ENCODE measurements around the gene CNTN4.

GRCh38 chr3:2870724-2871333 is 772.2 kb downstream of the CNTN4 start:
- TF ChIP-seq CTCF (IDR thresholded peaks at IDR 0.05): no peak
- TF ChIP-seq EZH2phosphoT487 (IDR thresholded peaks at IDR 0.05): no peak
